Stimulated activated CD8-positive, alpha-beta memory T cell treated with anti-CD3 and anti-CD28 coated beads, Interleukin-2, amount 100 ng/mL, for 48 hours (primary cell): Measurements from ENCODE around the gene RSPH6A.
"Not testable (repeated sequence)": the region's sequence is repeated elsewhere in the genome, so short reads cannot be mapped to it uniquely, and the experiment has no call there.

Experiments
- DNase-seq, 2 donors: peaks; one replicate each; pipeline ENCODE4 v3.0.0-alpha.2; 2020; ENCODE audit warnings: low read depth in 2 of 2

The RSPH6A gene

DNA sequence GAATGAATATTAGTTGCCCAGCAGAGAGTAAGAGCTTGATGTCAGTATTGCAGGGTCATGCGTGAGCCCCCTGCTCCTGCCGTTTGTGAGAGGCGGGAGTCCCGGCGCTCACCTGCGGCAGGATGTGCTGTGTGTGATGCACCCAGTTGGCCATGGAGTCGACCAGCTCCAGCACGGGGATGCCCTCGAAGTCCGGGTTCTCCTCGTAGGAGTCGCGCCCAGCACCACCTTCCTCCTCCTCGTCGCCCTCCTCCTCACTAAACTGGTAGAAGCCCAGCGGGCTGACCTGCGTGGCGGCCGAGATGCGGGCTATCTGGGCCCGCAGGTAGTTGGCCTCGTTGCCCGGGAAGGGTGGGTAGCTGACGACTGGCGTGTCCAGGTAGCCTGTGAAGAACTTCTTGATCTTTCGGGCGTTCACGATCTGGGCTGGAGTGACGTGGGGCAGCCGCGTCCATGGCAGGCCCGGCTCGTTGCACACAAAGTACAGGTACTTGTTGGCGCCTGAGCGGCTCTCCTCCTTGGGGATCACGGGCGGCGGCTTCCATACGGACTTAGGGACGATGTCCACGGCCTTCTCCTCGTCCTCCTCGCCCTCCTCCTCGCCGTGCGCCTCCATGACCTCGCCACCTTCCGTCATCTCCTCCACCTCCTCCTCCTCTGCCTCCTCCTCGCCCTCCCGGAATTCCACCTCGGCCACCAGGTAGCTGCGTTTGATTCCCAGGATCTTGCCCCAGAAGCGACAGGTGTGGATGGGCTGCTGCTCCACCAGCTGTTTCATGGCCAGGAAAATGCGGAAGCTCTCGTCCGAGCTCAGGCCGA, 10.8 kb downstream of the RSPH6A start:
- no peak for DNase-seq

DNA sequence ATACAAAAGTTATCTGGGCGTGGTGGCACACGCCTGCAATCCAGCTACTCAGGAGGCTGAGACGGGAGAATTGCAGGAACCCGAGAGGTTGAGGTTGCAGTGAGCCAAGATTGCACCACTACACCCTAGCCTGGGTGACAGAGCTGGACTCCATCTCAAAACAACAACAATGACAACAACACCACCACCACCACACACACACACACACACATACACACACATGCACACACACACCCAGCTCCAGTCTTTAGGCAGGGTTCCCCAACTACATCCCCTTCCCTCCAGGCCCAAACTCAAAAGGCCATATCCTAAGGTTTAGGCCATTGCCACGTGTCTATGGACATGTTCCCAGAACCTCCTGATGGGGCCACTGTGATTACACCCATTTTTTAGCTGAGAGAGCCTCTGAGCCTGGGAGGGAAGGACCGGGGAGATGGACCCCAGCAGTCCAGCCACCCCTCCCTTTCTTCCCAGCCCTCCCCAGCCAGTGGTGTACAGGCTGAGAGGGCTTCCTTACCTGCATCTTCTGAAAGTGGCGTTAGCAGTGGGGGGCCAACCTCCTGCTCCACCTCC, 13.4 kb downstream of the RSPH6A start:
- no peak for DNase-seq

DNA sequence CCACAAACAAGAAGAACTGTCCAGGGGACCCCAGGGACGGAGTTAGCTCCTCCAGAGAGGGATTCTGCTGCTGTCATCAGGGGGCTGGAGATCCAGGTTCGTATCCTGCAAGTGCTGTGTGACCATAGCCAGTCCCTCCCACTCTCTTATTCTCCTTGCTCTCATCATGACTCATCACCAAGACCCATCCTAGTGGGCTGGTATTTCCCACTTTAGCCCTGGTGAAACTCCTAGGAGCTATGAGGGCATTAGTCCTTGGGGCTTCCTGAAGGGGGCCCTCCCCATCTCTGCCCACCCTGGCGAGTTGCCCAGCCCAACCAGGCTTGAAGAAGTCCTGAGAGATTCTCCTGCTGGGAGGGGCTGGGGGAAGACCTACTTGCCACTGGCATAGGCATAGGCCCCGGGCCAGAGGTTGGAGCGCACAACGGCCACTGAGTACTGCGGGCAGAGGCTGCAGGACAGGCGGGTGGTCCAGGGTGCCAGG, 15.0 kb downstream of the RSPH6A start:
- DNase-seq, result no peak

DNA sequence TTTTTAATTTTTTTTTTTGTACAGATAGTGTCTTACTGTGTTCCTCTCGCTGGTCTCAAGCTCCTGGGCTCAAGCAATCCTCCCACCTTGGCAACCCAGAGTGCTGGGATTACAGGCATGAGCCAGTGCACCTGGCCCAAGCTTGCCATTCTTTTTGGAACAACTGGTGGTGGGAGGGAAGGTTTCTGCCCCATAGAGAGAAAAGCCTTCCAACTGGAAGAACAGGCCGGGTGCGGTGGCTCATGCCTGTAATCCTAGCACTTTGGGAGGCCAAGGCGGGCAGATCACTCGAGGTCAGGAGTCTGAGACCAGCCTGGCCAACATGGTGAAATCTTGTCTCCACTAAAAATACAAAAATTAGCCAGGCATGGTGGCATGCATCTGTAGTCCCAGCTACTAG, 15.6 kb downstream of the RSPH6A start:
- DNase-seq, result not testable (repeated sequence)

DNA sequence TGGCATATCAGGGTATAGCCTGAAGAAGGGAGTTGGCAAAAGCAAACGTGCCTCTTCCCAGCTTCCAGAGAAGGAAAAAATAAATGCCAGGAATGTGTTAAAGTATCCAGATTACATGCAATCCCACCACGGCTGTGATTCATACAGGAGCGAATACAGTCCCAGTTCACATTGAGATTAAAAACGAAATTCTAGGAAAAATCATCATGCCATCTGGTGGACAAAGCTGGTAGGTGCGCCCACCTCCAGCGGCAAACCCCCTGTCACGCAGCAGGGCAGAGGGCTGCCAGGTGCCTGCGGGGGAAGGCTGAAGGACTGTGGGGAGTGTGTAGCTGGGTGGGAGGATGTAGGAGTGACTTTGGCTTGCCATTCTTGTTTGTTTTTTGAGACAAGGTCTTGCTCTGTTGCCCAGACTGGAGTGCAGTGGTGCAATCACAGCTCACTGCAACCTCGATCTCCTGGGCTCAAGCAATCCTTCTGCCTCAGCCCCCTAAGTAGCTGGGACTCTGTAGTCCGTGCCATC, 16.1 kb downstream of the RSPH6A start:
- DNase-seq, result peak in 1 of 2 donors; percentile 38

DNA sequence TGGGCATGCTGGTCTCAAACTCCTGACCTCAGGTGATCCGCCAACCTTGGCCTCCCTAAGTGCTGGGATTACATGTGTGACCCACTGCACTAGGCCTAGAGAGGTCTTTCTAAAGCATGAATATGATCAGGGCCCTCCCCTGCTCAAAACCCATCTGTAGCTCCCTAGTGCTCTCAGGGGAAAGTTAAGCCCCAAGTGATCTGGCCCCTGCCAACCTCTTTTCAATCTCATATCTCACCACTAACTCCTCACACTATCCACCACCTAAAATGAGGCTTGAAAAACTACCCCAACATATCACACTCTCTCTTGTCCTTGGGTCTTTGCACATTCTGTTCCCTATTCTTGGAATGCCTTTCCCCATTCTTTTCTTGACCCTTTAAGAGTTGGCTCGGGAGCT, 20.5 kb downstream of the RSPH6A start:
- DNase-seq, result no peak

DNA sequence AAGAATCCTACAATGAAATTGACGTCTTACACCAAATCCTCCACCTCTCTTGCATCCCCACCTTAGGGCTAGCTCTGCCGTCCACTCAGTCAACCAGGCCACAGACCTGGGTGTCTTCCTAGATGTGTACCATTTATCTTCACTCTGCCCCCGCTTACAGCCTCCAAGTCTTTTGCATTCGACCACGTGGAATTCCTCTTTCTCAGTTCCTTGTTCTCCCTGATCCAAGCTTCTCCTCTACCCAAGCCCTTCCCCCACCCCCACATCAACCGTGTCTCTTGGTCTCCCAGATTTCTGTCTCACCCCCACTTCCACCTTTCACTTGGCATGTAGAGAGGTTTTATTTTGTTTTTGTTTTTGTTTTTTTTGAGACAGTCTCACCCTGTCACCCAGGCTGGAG, 21.2 kb downstream of the RSPH6A start:
- no peak for DNase-seq

DNA sequence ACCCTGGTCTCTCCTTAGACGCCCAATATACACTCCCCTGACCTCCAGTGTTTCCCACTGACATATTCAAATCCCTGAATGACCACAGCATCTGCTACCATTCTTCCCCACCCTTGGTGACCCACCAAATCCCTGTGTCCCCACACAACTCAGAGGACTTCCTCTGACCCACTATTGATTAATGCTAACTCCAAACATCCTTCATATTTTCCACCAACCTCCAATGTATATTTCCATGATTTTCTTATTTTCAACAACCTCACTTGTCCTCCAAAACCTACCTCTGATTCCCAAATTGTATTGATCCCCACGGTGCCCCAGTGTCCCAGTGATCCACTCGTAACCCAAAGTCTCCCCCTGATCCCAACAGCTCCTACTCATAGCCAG, 21.9 kb downstream of the RSPH6A start:
- no peak for DNase-seq

DNA sequence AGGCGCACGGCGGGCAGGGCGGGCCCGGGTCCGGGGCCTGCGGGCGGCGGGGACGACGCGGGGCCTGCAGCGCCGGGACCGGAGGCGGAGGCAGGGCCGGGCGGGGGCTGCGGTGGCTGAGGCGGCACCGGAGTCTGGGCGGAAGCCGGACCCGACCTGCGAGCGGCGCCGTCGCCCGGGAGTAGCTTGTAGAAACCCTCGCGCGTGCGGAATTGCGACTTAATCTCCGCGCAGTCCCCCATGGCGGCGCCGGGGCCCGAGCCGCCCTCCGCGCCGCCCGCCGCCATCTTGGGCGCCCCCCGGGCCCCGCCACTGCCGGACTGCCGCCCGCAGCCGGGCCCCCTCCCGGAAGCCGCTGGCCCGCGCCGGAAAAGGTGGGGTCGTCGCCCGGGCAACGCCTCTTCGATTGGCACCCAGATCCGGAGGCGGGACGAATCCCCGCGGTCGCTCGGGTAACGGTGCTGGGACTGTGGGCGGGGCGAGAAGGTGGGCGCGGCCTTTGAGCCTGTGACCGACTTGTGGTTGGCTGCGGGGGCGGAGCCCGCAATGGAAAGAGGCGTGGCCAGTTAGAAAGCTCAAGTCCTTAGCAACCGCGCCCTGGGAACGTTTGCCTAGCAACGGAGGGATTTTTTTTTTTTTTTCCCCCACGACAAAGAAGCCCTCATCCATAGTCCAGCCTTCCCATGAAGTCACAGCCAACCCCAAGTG, 22.5 kb downstream of the RSPH6A start, which contains the start of gene DMWD:
TSS of gene DMWD (minus strand) at position 376 of the 708 bp plus-strand sequence. CDS start at position 287, 89 bp downstream.
- DNase-seq, result peak; percentile 100

DNA sequence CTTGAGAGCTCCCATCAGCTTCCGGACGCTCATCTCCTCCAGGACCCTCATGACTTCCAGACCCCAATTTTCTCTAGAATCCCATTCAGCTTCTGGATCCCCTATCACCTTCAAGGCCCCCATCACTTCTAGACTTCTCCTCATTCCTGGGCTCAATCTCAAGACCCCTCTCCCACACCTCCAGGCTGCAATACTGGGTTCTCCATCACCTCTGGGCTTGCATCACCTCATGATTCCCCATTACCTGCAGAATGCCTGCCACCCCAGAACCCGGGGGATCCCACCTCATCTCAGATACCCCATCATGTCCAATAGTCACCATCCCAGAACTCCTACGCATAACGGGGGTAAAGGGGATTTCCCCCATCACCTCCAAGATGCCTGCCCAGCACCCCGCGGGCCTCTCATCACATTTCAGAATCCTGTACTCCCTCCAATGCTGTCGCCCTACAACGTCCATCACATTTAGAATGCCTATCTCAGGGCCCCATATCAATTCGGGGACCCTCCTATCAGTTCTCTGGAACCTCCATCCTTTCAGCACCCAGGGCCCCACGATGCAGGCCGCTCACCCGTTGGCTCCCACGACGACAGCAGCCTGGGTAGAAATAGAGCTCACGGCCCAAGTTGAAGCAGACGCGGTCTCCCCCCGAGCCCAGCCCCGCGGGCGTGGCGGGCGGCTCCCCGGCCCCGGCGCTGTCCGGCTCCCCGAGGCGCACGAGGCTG, 23.2 kb downstream of the RSPH6A start:
- DNase-seq, result no peak

DNA sequence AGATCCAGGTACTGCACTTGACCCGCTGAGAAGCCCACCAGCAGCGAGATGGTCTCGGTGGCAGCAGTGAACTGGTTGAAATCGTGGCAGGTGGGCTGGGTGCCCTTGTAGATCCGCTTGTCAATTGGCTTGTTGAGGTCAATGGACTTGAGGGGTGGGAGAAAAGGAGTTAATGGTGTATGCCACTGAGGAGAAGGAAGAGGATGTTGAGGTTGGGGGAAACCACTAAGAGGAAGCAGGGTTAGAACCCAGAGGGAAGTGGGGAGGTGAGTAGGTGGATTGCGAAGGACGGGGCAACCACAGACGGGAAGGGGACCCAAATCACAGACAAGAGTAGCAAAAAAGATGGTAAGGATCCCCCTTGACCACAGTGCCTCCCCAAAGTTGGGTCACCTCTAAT, 24.2 kb downstream of the RSPH6A start:
- DNase-seq, result no peak

DNA sequence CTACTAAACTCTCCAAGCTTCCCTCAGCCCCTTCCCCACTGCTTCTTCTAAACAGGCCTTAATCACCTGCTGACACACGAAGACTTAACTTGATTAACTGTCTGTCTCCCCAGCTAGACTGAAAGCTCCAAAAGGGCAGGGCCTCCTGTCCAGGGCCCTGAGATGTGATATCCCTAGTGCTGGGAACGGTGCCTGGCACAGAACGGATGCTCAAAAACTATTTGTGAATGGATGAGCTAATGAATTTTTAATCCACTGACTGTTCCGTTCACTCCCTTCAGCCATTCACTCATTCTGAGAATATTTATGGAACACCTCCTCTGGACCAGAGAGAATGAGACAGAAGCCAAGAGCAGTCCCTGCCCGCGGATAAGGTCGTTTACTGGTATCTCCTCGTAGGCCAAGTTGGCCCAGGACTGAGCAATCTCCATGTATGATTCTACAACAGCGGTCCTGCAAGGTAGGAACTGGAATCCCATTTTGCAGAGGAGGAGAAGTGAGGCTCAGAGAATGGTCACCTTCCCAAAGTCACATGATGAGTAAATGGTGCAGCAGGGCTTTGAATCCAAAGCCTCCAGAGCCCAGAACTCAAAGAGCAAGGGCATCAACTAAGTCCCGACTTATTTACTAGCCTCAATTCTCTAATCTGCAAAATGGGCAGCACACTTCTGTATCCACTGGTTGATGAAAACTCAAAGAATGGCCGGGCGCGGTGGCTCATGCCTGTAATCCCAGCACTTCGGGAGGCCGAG, 25.9 kb downstream of the RSPH6A start:
- no peak for DNase-seq

DNA sequence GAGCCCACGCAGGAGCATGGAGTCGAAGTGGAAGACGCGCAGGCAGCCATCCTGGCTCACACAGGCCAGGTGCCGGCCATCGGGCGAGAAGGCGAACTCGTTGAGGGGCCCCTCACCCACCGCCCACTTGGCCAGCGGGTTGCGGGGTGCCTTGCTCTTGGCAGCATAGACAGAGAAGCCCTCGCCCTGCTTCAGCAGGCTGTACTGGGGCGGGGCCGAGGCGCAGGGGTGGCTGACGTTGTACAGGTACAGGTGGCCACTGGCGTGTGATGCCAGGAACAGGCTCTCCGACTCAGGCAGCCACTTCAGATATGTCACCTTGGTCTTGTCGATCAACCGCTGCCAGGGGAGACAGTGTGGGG, 28.6 kb downstream of the RSPH6A start:
- no peak for DNase-seq

DNA sequence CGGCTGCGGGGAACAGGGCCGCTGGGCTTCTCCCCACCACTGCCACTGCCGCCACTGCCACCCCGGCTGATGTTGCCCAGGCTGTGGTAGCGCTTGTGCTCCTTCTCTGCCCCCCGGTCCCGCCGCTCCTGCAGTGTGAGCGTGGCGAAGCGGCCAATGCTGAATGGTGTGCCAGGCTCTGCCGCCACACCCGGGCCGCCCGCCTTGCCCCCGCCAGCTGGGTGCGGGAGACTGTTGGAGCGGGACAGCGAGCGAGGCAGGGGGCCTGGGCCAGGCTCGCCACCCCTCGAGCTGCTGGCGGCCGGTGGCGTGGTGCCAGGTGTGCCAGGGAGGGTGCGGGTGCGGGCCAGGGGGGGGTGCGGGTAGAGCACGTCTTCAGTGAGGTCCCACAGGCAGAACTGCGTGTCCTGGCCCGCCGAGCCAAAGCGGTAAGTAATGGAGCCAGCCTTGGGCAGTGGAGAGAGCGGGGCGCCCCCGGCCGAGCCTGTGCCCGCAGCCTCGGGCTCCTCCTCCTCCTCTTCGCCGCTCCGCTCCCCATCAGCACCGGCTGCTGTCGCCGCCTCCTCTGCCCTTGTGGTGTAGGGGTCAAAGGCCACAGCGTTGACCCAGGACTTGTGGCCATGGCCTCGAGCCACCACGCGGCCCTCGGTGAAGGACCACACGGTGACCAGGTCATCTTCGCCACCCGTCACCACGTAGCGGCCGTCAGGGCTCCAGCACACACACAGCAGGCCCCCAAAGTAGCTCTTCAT, 29.2 kb downstream of the RSPH6A start:
- no peak for DNase-seq

DNA sequence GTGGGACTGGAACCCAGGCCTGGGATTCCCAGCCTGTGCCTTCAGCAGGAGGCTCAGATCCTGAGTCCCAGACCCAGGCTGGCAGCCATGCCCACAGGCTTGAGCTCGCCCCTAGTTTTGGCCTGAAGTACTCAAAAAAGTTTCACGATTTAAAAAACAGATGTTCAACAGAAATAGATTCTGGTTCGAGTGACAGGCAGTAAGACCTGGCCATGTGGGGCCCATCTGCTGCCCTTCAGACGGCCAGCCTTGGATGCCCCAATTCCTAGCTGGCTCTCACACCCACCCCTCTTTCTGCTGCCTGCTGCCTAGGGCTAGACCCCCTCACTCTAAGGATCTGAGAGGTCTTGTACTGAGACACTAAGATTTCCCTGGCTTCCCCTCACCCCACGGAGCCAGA, 30.0 kb downstream of the RSPH6A start:
- DNase-seq, result no peak

DNA sequence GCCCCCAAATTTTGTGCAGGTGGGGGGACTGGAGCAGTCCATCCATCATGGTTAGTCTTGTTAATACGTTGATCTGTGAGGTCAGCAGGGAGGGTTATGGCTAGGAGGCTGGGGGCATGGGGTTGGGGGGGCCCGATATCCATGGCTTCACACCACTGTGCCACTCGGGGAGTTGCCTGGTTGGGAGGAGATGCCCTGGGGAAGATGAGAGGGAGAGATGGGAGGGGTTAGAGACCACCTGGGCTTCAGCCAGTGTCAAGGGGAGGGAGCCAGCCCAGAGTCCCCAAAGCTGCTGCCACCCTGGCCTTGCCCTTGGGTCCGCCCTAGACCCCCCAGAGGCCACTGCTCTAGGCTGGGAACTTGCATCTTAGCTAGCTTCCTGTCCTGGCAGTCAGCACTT, 31.0 kb downstream of the RSPH6A start:
- no peak for DNase-seq

DNA sequence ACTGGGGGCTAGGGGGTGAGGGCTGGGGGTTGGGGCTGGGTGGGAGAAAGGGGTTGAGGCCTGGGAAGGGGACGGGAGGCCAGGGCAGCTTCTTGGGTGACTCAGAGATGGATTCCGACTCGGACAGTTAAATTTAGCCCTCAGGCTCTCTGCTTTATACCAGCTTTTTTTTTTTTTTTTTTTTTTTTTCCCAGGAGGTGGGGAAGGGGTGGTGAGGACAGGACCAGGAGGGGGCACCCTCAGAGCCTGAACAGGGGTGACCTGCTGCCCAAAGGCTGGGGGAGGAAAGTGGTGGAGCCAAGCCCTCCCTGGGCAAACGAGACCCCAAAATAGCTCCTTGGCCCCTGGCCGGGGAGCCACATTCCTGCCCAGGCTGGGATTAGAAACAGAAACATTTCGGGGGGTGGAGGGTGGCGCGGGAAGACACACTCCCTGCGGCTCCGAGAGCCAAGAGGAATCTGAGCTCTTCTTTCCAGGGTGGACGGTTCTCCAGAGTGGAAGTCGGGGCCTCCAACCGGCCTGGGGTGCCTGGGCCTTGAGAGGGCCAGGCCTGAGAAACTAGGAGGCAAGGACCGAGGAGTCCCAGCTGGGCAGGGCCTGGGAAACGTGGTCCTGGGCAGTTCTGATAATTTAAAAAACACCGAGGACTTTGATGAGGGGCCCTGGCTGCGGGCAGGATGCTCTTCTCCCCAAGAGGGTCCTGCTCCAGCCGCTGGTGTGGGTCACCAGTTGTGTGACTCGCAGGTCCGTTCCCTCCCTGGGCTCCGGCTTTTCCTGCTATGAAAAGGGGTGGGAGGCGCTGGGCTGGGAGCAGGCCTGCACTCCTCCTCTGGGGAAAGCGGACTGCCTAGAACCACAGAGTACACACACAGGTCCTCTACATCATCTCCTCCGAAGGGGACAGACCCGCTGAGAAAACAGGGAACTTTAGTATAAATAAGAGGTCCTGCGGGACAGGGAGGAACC, 32.0 kb downstream of the RSPH6A start:
- DNase-seq, result no peak

DNA sequence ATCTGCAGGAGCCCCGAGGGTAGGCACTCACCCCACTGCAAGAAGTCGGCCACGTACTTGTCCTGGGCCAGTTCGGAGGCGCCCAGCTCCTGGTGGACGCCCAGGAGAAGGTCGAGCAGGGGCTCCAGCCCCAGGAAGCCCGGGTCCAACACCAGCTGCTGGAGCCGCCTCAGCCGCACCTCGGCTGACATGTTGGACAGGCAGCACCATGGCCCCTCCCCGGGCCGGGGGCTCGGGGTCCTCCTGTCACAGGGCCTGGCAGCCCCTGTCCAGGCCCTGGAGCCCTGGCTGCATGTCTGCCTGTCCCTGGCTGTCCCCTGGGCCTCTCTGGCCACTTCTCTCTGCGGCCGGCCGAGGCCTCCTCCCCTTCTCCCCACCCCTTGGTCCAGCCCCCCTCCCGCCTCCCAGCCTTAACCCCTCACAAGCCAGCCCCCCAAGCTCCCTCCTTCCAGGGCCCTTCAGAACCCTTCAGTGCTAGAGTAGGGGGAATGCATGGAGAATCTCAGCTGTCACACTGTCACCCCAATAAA, 32.9 kb downstream of the RSPH6A start, which contains the start of gene DMPK:
TSS of gene DMPK (minus strand) at position 329 of the 530 bp plus-strand sequence. CDS start at position 191, 138 bp downstream.
- DNase-seq, result no peak
